ENCODE data around the gene FARP1.

FARP1 gene

DNA sequence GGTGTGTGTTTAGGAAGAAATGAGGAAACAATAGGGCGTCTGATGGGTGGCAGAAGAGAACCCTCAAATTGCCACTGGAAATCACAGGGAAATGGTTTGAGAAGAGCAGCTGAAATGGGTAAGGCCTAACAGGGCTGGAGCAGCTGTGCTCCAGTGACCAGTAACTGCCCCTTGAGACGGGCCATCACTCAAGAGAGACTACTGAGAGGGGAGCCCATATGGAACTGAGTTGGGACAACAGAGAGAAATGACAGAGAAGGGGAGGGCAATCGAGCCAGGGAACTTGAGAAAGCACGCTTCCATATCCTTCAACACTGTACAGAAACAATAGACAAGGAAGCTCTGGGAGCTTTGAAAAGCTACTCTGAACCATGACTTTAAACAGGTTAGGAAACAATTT, 209.3 kb downstream of the FARP1 start:
- no peak overlapping the region for H3K4me3 ChIP-seq (ENCODE audit: low read length)
- no peak for DNase-seq (ENCODE audit: low read depth)
- TF ChIP-seq, protein P1, sequence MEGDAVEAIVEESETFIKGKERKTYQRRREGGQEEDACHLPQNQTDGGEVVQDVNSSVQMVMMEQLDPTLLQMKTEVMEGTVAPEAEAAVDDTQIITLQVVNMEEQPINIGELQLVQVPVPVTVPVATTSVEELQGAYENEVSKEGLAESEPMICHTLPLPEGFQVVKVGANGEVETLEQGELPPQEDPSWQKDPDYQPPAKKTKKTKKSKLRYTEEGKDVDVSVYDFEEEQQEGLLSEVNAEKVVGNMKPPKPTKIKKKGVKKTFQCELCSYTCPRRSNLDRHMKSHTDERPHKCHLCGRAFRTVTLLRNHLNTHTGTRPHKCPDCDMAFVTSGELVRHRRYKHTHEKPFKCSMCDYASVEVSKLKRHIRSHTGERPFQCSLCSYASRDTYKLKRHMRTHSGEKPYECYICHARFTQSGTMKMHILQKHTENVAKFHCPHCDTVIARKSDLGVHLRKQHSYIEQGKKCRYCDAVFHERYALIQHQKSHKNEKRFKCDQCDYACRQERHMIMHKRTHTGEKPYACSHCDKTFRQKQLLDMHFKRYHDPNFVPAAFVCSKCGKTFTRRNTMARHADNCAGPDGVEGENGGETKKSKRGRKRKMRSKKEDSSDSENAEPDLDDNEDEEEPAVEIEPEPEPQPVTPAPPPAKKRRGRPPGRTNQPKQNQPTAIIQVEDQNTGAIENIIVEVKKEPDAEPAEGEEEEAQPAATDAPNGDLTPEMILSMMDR (conservative IDR thresholded peaks at IDR 0.05; ENCODE audit: low read depth, low read length) = no peak

DNA sequence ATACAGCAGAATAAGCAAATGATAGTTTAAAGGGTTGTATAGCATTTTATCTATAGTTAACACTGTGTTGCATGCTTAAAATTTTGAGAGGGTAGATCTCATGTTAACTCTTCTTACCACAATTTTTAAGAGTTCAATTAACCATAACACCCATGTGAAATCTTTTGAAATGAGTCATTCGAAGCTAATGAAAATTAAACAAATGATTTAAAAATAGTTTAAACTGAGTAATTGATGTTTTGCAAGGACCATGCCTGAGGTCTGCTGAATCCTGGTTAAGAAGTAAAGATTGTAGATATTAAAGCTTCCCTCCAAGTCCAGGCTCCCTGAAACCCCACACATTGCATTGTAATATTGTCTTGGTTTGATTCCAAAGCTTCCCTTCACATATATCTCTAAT, 210.9 kb downstream of the FARP1 start:
- H3K4me3 ChIP-seq (ENCODE audit: low read length) = no peak overlapping the region
- DNase-seq (ENCODE audit: low read depth) = no peak
- TF ChIP-seq, protein P1 (conservative IDR thresholded peaks at IDR 0.05; ENCODE audit: low read depth, low read length) = no peak

DNA sequence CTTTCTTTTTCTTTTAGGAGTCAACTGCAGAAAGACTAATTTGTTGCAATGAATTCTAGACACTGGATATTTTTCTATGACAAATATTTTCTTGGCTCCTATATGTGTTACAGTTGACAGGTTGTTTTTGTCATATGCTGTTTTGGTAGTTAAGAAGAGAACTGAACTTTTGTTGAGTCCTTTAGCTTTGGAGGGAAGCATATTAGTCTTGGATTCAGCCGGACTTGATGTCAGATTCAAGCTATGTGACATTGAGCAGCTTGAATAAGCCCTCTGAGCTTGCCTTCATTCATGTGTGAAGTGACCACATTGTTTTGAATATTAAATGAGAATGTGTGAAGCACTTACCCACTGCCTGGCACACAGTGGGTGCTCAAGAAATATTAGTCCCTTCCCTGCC, 216.0 kb downstream of the FARP1 start:
- no peak overlapping the region for H3K4me3 ChIP-seq (ENCODE audit: low read length)
- TF ChIP-seq, protein P1 (conservative IDR thresholded peaks at IDR 0.05; ENCODE audit: low read depth, low read length) = no peak
- DNase-seq (ENCODE audit: low read depth) = no peak

DNA sequence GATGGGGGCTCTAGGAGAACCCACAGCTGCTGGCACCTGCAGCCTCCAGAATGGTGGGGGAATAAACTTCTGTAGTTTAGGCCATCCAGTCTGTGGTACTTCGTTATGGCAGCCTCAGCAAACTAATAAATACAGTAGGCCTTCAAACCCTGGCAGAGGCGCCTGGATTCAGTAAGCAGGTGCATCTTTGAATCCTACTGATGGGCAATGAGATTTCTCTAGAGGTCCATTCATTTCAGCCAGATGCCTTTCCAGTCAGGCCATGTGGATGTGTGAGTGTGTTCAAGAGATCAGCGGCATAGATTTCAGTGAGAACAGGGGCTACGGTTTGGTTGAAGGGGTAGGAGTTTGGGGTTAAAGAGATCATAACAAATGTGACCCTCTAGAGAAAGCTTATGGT, 217.7 kb downstream of the FARP1 start:
- DNase-seq (ENCODE audit: low read depth) = no peak
- TF ChIP-seq, protein P1 (conservative IDR thresholded peaks at IDR 0.05; ENCODE audit: low read depth, low read length) = no peak
- no peak overlapping the region for H3K4me3 ChIP-seq (ENCODE audit: low read length)

DNA sequence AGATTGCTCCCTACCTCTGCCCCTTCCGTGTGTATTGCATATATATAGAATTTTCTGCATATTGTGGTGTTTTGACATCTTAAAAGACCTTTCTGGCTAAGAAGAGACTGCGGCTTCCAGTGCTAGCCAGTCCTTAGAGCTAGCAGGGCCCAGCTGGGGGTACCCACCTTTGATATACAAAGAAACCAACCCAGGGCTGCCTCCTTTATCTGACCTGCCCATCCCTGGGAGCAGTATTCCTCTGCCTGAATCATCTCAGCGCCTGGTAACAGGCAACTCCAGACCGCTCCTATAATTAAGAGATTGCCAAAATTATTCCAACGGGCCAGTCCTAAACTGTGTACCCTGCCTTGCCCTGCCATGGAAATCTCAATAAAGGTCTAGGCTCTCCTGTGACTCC, 220.4 kb downstream of the FARP1 start:
- TF ChIP-seq, protein P1 (conservative IDR thresholded peaks at IDR 0.05; ENCODE audit: low read depth, low read length) = no peak
- no peak overlapping the region for H3K4me3 ChIP-seq (ENCODE audit: low read length)
- no peak for DNase-seq (ENCODE audit: low read depth)

DNA sequence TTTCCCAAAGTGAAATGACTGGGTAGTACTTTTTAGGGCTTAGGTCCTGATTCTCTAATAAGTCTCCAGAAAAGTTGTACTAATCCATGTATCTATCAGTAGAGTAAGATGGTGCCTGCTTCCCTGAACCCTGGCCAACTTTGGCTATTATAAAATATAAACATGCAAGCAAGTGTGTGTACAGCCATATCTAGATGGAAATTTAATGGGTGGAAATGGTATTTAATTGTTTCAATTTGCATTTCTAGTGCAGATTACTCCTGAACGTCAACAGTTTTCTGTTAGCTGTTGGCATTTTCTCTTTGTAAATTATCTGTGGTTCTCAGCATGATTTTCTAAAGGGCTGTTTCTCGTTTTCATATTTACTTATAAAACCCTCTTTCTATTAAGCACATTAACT, 221.3 kb downstream of the FARP1 start:
- TF ChIP-seq, protein P1 (conservative IDR thresholded peaks at IDR 0.05; ENCODE audit: low read depth, low read length) = no peak
- no peak for DNase-seq (ENCODE audit: low read depth)
- H3K4me3 ChIP-seq (ENCODE audit: low read length) = no peak overlapping the region

DNA sequence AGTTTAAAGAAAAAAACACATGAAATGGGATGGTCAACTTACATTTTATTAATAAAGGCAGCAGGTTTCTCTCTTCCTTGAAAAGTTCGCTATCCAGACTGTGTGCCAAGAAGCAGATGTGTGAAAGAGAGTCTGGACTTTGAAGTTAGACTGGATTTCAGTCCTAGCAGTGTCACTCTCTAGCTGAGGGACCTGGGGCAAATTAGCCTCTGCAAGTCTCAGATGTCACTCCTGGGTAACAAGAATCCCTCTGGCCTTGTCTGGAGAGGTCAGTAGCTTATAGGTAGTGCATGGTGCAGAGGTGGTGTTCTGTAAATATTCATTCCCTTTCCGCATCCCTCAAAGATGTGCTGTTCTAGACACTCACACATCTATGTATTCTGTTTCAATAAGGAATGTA, 221.8 kb downstream of the FARP1 start:
- TF ChIP-seq, protein P1 (conservative IDR thresholded peaks at IDR 0.05; ENCODE audit: low read depth, low read length) = no peak
- no peak overlapping the region for H3K4me3 ChIP-seq (ENCODE audit: low read length)
- no peak for DNase-seq (ENCODE audit: low read depth)

Data from retinal pigment epithelial cell (primary cell).